HFFc6 (cell line): ENCODE measurements around the gene HOMER3. TPM values are rescaled to one million over a fixed set of nuclear protein-coding genes. Genes with fewer than 3 reads are reported as not detected.

Experiments used
- DNase-seq: peaks from one replicate; pipeline ENCODE4 v3.0.0-alpha.2; 2018
- H3K27ac Mint-ChIP-seq: 2 replicates; pipeline ENCODE4 v1.8.0; 2020; ENCODE audit warnings: mild to moderate bottlenecking, mixed read lengths
- H3K27me3 Mint-ChIP-seq: 2 replicates; pipeline ENCODE4 v1.8.0; 2021; ENCODE audit warnings: mild to moderate bottlenecking, moderate library complexity, mixed read lengths; ENCODE audit not compliant: insufficient read depth
- H3K36me3 Mint-ChIP-seq: 2 replicates; pipeline ENCODE4 v1.8.0; 2021; ENCODE audit warnings: low read depth, mixed read lengths
- H3K4me1 Mint-ChIP-seq: 2 replicates; pipeline ENCODE4 v1.8.0; 2020; ENCODE audit warnings: low read depth, mixed read lengths
- H3K4me3 Mint-ChIP-seq: 2 replicates; pipeline ENCODE4 v1.8.0; 2020; ENCODE audit warnings: mild to moderate bottlenecking, moderate library complexity, mixed read lengths
- H3K9me3 Mint-ChIP-seq: 2 replicates; pipeline ENCODE4 v1.8.0; 2020; ENCODE audit warnings: mild to moderate bottlenecking, mixed read lengths
- CTCF ChIP-seq: fragments of 200-600 bp; sonication (generic); IDR thresholded peaks from 2 replicates; pipeline ENCODE4 v1.5.0; 2021; ENCODE audit warnings: antibody characterized with exemption, mild to moderate bottlenecking
- long read RNA-seq: library from polyadenylated mRNA; unstranded; transcript quantifications from one replicate; pipeline ENCODE4 v2.0.0, GENCODE V29; 2019
- total RNA-seq, 6 experiments: library from RNA; stranded (reverse); fragmentation: NEBNext Ultra II Directional; extraction: Animal tissue kit (Norgen Biotek cat#: 25700); gene quantifications; 2 replicates in 1 of 6; 3 replicates in 5 of 6; pipeline ENCODE4 v1.2.3, GENCODE V29; 2021

Gene HOMER3
- total RNA-seq = 10 to 100 TPM; 68.1 to 89.1 (median 77.9) TPM
- long read RNA-seq, transcript HOMER3-202 (10 exons, 1,557 nt) = major isoform, 15 of 40 reads
- long read RNA-seq, partial matches to known transcripts = 4 of 40 reads
- long read RNA-seq, other reads (novel, unspliced or antisense) = 20 of 40 reads

GRCh38 chr19:18940769-18941627, at the start of gene HOMER3:
Gene HOMER3 (minus strand): TSS chr19:18941217. CDS start chr19:18938982, 2,235 bp downstream.
- Mint-ChIP-seq H3K9me3 (no peaks in the 10 kb centered on the region), H3K4me3 (peak within 1 kb of the TSS; percentile 94), H3K4me1 (peaks cover 21% of the 10 kb centered on the region), H3K27me3 (peaks cover 2% of the 10 kb centered on the region; the same call in 1 of the 2 replicates), H3K36me3 (peaks cover 7% of the 10 kb centered on the region), H3K27ac (peak within 1 kb of the TSS; percentile 91)
- peak; percentile 19 for DNase-seq
- peak; percentile 24 for TF ChIP-seq CTCF

GRCh38 chr19:18990128-18990708, 49.2 kb upstream of the HOMER3 start:
- Mint-ChIP-seq H3K36me3 (peaks cover 14% of the 10 kb centered on the region), H3K27ac (no peak overlapping the region), H3K27me3 (peaks cover 6% of the 10 kb centered on the region), H3K4me3 (no peak overlapping the region), H3K9me3 (no peaks in the 10 kb centered on the region), H3K4me1 (peaks cover 8% of the 10 kb centered on the region)
- DNase-seq = no peak
- TF ChIP-seq CTCF = no peak

GRCh38 chr19:18989316-18989715, 48.3 kb upstream of the HOMER3 start:
- Mint-ChIP-seq H3K27me3 (peaks cover 4% of the 10 kb centered on the region), H3K4me3 (no peak overlapping the region), H3K4me1 (peaks cover 8% of the 10 kb centered on the region), H3K27ac (no peak overlapping the region), H3K9me3 (no peaks in the 10 kb centered on the region), H3K36me3 (peaks cover 14% of the 10 kb centered on the region)
- no peak for TF ChIP-seq CTCF
- DNase-seq = no peak

GRCh38 chr19:18987456-18987855, 46.4 kb upstream of the HOMER3 start:
- H3K36me3 Mint-ChIP-seq = peaks cover 6% of the 10 kb centered on the region
- H3K9me3 Mint-ChIP-seq = no peaks in the 10 kb centered on the region
- no peak overlapping the region for H3K4me3 Mint-ChIP-seq
- TF ChIP-seq CTCF = no peak
- DNase-seq = no peak
- H3K27me3 Mint-ChIP-seq = peaks cover 3% of the 10 kb centered on the region; the same call in 1 of the 2 replicates
- peaks cover 8% of the 10 kb centered on the region for H3K4me1 Mint-ChIP-seq
- no peak overlapping the region for H3K27ac Mint-ChIP-seq

- H3K9me3 Mint-ChIP-seq = no peaks in the 10 kb centered on the region
- H3K27me3 Mint-ChIP-seq = peaks cover 7% of the 10 kb centered on the region; the same call in 1 of the 2 replicates
- no peak for DNase-seq
- no peak overlapping the region for H3K27ac Mint-ChIP-seq
- H3K4me3 Mint-ChIP-seq = no peak overlapping the region
- no peaks in the 10 kb centered on the region for H3K36me3 Mint-ChIP-seq
- no peak for TF ChIP-seq CTCF
- H3K4me1 Mint-ChIP-seq = peaks cover 8% of the 10 kb centered on the region
Observed at GRCh38 chr19:18985257-18985656, 44.2 kb upstream of the HOMER3 start.
